ENCODE results near the gene PPP6R3. TPM values are rescaled to one million over a fixed set of nuclear protein-coding genes. Genes with fewer than 3 reads are reported as not detected.

Gene PPP6R3
- total RNA-seq, 4 donors from 2014 or later = 103 to 150 (median 119) TPM

- DNase-seq (ENCODE audit: low spot score in 2 of 2) = no peak
- peaks cover 0 to 26% (median 6%) of the 10 kb centered on the region in 4 donors for H3K9me3 ChIP-seq
- peaks cover 0 to 4% (median 0%) of the 10 kb centered on the region in 4 donors for H3K4me1 ChIP-seq
- H3K27ac ChIP-seq = no peak overlapping the region
- no peaks in the 10 kb centered on the region for H3K36me3 ChIP-seq
- H3K4me3 ChIP-seq = no peak overlapping the region
- WGBS, 2 donors = 86 to 100% methylated on average over 1 of the region's 1 CpG
- H3K27me3 ChIP-seq = peaks cover 0 to 23% of the 10 kb centered on the region in 2 donors
- TF ChIP-seq POLR2A (IDR thresholded peaks at IDR 0.05) (no peak), CTCF (IDR thresholded peaks at IDR 0.05) (no peak), EP300 (IDR thresholded peaks at IDR 0.05) (no peak)
Observed at GRCh38 chr11:68646832-68647231, 186.3 kb downstream of the PPP6R3 start.

GRCh38 chr11:68649851-68650555, 189.5 kb downstream of the PPP6R3 start:
- WGBS, 2 donors = 66 to 69% methylated on average over 27 to 37 of the region's 38 CpGs
- H3K27ac ChIP-seq = no peak overlapping the region
- no peak for DNase-seq (ENCODE audit: low spot score in 2 of 2)

GRCh38 chr11:68650801-68651200, 190.2 kb downstream of the PPP6R3 start:
- 81 to 90% methylated on average over 14 of the region's 14 CpGs for WGBS, 2 donors
- Histone ChIP-seq H3K9me3 (peaks cover 0 to 41% (median 6%) of the 10 kb centered on the region in 4 donors), H3K4me1 (peaks cover 0 to 4% (median 0%) of the 10 kb centered on the region in 4 donors), H3K36me3 (no peaks in the 10 kb centered on the region), H3K4me3 (no peak overlapping the region), H3K27ac (no peak overlapping the region), H3K27me3 (peaks cover 0 to 33% of the 10 kb centered on the region in 2 donors)
- TF ChIP-seq CTCF (IDR thresholded peaks at IDR 0.05) (no peak), EP300 (IDR thresholded peaks at IDR 0.05) (no peak), POLR2A (IDR thresholded peaks at IDR 0.05) (no peak)
- no peak for DNase-seq (ENCODE audit: low spot score in 2 of 2)

More at GRCh38 chr11:68649851-68650555, 189.5 kb downstream of the PPP6R3 start:
- peaks cover 0 to 33% of the 10 kb centered on the region in 2 donors for H3K27me3 ChIP-seq
- TF ChIP-seq EP300 (IDR thresholded peaks at IDR 0.05) = no peak
- no peak for TF ChIP-seq CTCF (IDR thresholded peaks at IDR 0.05)
- TF ChIP-seq POLR2A (IDR thresholded peaks at IDR 0.05) = no peak
- peaks cover 0 to 4% (median 0%) of the 10 kb centered on the region in 4 donors for H3K4me1 ChIP-seq
- no peaks in the 10 kb centered on the region for H3K36me3 ChIP-seq
- no peak overlapping the region for H3K4me3 ChIP-seq
- peaks cover 0 to 35% (median 6%) of the 10 kb centered on the region in 4 donors for H3K9me3 ChIP-seq

- WGBS, 2 donors = 64 to 67% methylated on average over 18 to 22 of the region's 22 CpGs
- H3K27me3 ChIP-seq = peaks cover 0 to 33% of the 10 kb centered on the region in 2 donors
- DNase-seq (ENCODE audit: low spot score in 2 of 2) = no peak
Observed at GRCh38 chr11:68651208-68651984, 190.8 kb downstream of the PPP6R3 start.

More at GRCh38 chr11:68651208-68651984, 190.8 kb downstream of the PPP6R3 start:
- TF ChIP-seq POLR2A (IDR thresholded peaks at IDR 0.05) (no peak), CTCF (IDR thresholded peaks at IDR 0.05) (no peak), EP300 (IDR thresholded peaks at IDR 0.05) (no peak)
- Histone ChIP-seq H3K9me3 (peaks cover 0 to 37% (median 4%) of the 10 kb centered on the region in 4 donors), H3K36me3 (no peaks in the 10 kb centered on the region), H3K4me1 (peaks cover 0 to 4% (median 0%) of the 10 kb centered on the region in 4 donors), H3K4me3 (no peak overlapping the region), H3K27ac (no peak overlapping the region)
